DND-41 (cell line): ENCODE data around the gene MAP3K12.

ENCODE experiments used
- ATAC-seq: fragments of 200-7000 bp; cut with Tn5 transposase; 3 replicates; pipeline ENCODE4 v1.9.1; 2021; ENCODE audit warnings: low read depth; ENCODE audit not compliant: insufficient read depth
- DNase-seq: peaks from one replicate; pipeline ENCODE4 v3.0.0-alpha.2; 2020
- H2AFZ ChIP-seq: 2 replicates; pipeline ENCODE4 v1.6.0; 2012; ENCODE audit warnings: low read depth, low read length
- H3K27ac ChIP-seq: 2 replicates; pipeline ENCODE4 v1.5.1; 2012; ENCODE audit warnings: low read length, inconsistent platforms
- H3K27me3 ChIP-seq: fragments of 200-600 bp; sonication (generic); 2 replicates; pipeline ENCODE4 v1.6.0; 2012; ENCODE audit warnings: low read length, mild to moderate bottlenecking, inconsistent platforms; ENCODE audit not compliant: insufficient read depth, poor library complexity
- H3K36me3 ChIP-seq: 2 replicates; pipeline ENCODE4 v1.5.1; 2012; ENCODE audit warnings: low read length, inconsistent platforms; ENCODE audit not compliant: insufficient read depth
- H3K4me1 ChIP-seq: 2 replicates; pipeline ENCODE4 v1.5.1; 2012; ENCODE audit warnings: mild to moderate bottlenecking, low read length; ENCODE audit not compliant: insufficient read depth
- H3K4me2 ChIP-seq: 2 replicates; pipeline ENCODE4 v1.6.0; 2012; ENCODE audit warnings: mild to moderate bottlenecking, moderate library complexity, low read length, inconsistent platforms; ENCODE audit not compliant: insufficient read depth
- H3K4me3 ChIP-seq, 2 experiments: fragments of 200-600 bp in 1 of 2; shearing (Covaris generic) in 1 of 2; 2 replicates each; pipeline ENCODE4 v1.5.1; 2012 to 2016; ENCODE audit warnings: inconsistent platforms in 2 of 2, low read length in 2 of 2, mild to moderate bottlenecking in 2 of 2, low read depth in 1 of 2, moderate library complexity in 1 of 2
- H3K79me2 ChIP-seq: 2 replicates; pipeline ENCODE4 v1.6.0; 2012; ENCODE audit warnings: low read length, inconsistent platforms; ENCODE audit not compliant: insufficient read depth
- H3K9ac ChIP-seq: 2 replicates; pipeline ENCODE4 v1.6.0; 2012; ENCODE audit warnings: low read depth, mild to moderate bottlenecking, inconsistent platforms, low read length, moderate library complexity
- H3K9me3 ChIP-seq: 2 replicates; pipeline ENCODE4 v1.5.1; 2012; ENCODE audit warnings: low read length, moderate library complexity, mild to moderate bottlenecking, inconsistent platforms; ENCODE audit not compliant: insufficient read depth, severe bottlenecking
- H4K20me1 ChIP-seq: 2 replicates; pipeline ENCODE4 v1.6.0; 2012; ENCODE audit warnings: low read length; ENCODE audit not compliant: insufficient read depth
- EZH2 ChIP-seq: IDR thresholded peaks from 3 replicates; pipeline ENCODE4 v1.6.1; 2012; ENCODE audit warnings: borderline replicate concordance, low read depth, mild to moderate bottlenecking, moderate library complexity, low read length, inconsistent platforms; ENCODE audit not compliant: severe bottlenecking
- TF ChIP-seq, protein P1 (sequence below): IDR thresholded peaks from 2 replicates; pipeline ENCODE4 v1.5.1; 2012; ENCODE audit warnings: borderline replicate concordance, low read length, moderate library complexity, mild to moderate bottlenecking; ENCODE audit not compliant: poor library complexity, severe bottlenecking; ENCODE audit errors: extremely low read depth

The MAP3K12 gene

DNA sequence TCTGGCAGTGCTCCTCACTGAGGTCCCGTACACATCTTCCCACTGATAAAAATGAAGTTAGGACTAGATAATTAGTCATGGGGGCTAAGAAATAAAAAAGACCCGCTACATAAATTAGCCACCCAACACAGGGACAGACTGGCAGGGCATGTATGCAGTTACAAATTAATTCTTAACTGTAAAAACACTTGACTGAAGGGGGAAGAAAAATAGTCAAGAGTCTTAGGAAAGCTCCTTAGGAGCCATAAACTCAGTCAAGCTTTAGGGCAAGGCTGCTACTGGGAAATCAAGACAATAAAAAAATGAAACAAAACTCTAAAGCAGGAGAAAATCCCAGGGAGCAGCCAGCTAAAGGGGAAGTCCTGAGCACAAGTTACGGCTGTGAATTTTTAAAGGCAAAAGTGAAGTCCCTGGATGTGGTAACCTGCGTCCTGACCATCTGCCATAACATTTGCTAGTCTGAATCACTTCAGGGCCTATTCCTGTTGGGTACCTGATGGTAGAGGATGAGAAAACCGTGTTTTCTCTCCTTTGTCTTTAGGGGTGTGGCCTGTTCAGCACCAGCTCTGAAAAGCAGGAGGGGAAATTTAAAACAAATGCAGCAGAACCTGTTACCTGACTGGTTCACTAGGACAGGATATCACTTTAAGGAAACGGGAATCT lies 15.5 kb upstream of the MAP3K12 start:
- no peak overlapping the region for H3K4me3 ChIP-seq
- H3K9ac ChIP-seq: no peak overlapping the region
- TF ChIP-seq, protein P1, sequence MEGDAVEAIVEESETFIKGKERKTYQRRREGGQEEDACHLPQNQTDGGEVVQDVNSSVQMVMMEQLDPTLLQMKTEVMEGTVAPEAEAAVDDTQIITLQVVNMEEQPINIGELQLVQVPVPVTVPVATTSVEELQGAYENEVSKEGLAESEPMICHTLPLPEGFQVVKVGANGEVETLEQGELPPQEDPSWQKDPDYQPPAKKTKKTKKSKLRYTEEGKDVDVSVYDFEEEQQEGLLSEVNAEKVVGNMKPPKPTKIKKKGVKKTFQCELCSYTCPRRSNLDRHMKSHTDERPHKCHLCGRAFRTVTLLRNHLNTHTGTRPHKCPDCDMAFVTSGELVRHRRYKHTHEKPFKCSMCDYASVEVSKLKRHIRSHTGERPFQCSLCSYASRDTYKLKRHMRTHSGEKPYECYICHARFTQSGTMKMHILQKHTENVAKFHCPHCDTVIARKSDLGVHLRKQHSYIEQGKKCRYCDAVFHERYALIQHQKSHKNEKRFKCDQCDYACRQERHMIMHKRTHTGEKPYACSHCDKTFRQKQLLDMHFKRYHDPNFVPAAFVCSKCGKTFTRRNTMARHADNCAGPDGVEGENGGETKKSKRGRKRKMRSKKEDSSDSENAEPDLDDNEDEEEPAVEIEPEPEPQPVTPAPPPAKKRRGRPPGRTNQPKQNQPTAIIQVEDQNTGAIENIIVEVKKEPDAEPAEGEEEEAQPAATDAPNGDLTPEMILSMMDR: no peak
- no peak for TF ChIP-seq EZH2
- no peak overlapping the region for H3K27ac ChIP-seq
- no peaks in the 10 kb centered on the region for H3K27me3 ChIP-seq
- no peaks in the 10 kb centered on the region for H3K9me3 ChIP-seq
- DNase-seq (no peak), ATAC-seq (no peak)
- no peaks in the 10 kb centered on the region for H3K4me1 ChIP-seq
- H4K20me1 ChIP-seq: no peaks in the 10 kb centered on the region
- H2AFZ ChIP-seq: no peak overlapping the region
- H3K4me2 ChIP-seq: no peak overlapping the region
- H3K36me3 ChIP-seq: peaks cover 66% of the 10 kb centered on the region
- H3K79me2 ChIP-seq: no peaks in the 10 kb centered on the region

- H3K27ac ChIP-seq: no peak overlapping the region
- no peaks in the 10 kb centered on the region for H3K27me3 ChIP-seq
- no peaks in the 10 kb centered on the region for H3K79me2 ChIP-seq
- H4K20me1 ChIP-seq: no peaks in the 10 kb centered on the region
- no peak overlapping the region for H3K9ac ChIP-seq
- no peak overlapping the region for H2AFZ ChIP-seq
- peaks cover 1% of the 10 kb centered on the region for H3K4me1 ChIP-seq
- ATAC-seq (no peak), DNase-seq (no peak)
- H3K36me3 ChIP-seq: peaks cover 61% of the 10 kb centered on the region
- H3K4me2 ChIP-seq: no peak overlapping the region
- H3K4me3 ChIP-seq: no peak overlapping the region
- TF ChIP-seq, protein P1: no peak
- no peak for TF ChIP-seq EZH2
- no peaks in the 10 kb centered on the region for H3K9me3 ChIP-seq
These were observed 14.6 kb upstream of the MAP3K12 start for GRCh38 chr12:53513712-53514410.

GRCh38 chr12:53510181-53510812 lies 11.0 kb upstream of the MAP3K12 start:
- no peak for DNase-seq
- Histone ChIP-seq H3K27ac (no peak overlapping the region), H3K9me3 (no peaks in the 10 kb centered on the region), H3K4me1 (peaks cover 7% of the 10 kb centered on the region), H3K36me3 (peaks cover 52% of the 10 kb centered on the region), H3K79me2 (no peaks in the 10 kb centered on the region), H4K20me1 (no peaks in the 10 kb centered on the region), H3K27me3 (no peaks in the 10 kb centered on the region), H3K4me2 (no peak overlapping the region), H3K4me3 (no peak overlapping the region), H3K9ac (no peak overlapping the region), H2AFZ (no peak overlapping the region)
- TF ChIP-seq EZH2: no peak
- TF ChIP-seq, protein P1: no peak
- ATAC-seq: no peak
